Activated naive CD8-positive, alpha-beta T cell treated with anti-CD3 and anti-CD28 coated beads, Interleukin-2, amount 10 ng/mL, durations not matched to agents 7 days and 5 days (primary cell): ENCODE data around the gene ABCC2. TPM values are rescaled to one million over a fixed set of nuclear protein-coding genes. Genes with fewer than 3 reads are reported as not detected.
"Not testable (repeated sequence)": the region's sequence is repeated elsewhere in the genome, so short reads cannot be mapped to it uniquely, and the experiment has no call there.

Experiments
- ATAC-seq: fragments of 150-1000 bp; cut with Tn5 transposase; one replicate; pipeline ENCODE4 v1.10.0; 2021; ENCODE audit warnings: low read depth, moderate library complexity
- POLR2A ChIA-PET: fragments of 350-600 bp; sonication (Branson Sonifier 250); formaldehyde crosslinking; loops from one replicate; lab custom pipeline; 2021; ENCODE audit warnings: antibody characterized with exemption; lab: Charles Lee
- DNase-seq: peaks from one replicate; pipeline ENCODE4 v3.0.0; 2021
- H3K27ac Mint-ChIP-seq: one replicate; pipeline ENCODE4 v1.8.0; 2022; ENCODE audit warnings: mild to moderate bottlenecking, mixed read lengths
- H3K27me3 Mint-ChIP-seq: one replicate; pipeline ENCODE4 v1.8.0; 2022; ENCODE audit warnings: mild to moderate bottlenecking, moderate library complexity, mixed read lengths
- H3K36me3 Mint-ChIP-seq: one replicate; pipeline ENCODE4 v1.8.0; 2021; ENCODE audit warnings: mild to moderate bottlenecking, mixed read lengths
- H3K4me1 Mint-ChIP-seq: one replicate; pipeline ENCODE4 v1.8.0; 2021; ENCODE audit warnings: mixed read lengths
- H3K4me3 Mint-ChIP-seq: one replicate; pipeline ENCODE4 v1.8.0; 2022; ENCODE audit warnings: mild to moderate bottlenecking, moderate library complexity, mixed read lengths
- H3K9me3 Mint-ChIP-seq: one replicate; pipeline ENCODE4 v1.8.0; 2021; ENCODE audit warnings: mixed read lengths
- total RNA-seq, 2 experiments: library from RNA; stranded (reverse); gene quantifications; one replicate each; pipeline ENCODE4 v1.2.3, GENCODE V29; 2021

ABCC2 gene
- total RNA-seq, 2 experiments from 2014 or later, result 2.4 to 2.5 TPM

DNA sequence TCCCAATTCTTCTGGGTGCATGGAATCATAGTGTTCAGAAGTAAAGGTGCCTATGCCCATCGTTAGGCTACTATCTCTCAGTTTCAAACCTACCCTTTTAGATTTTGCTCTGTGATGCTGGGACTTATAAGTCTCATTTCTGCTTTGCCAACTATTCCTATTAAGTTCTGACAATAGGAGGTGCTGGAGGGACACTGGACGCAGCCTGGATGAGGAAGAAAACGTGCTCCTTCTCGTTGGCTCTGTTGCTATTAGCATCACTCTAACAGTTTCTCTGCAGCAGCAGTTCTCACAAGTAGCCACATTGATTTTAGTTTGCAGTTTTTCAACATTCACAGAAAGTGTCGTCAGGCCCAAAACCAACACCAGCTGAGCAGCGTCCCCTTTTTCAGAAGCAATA is 72.4 kb downstream of the ABCC2 start:
- DNase-seq (no peak), ATAC-seq (no peak)
- Mint-ChIP-seq H3K27ac (no peak overlapping the region), H3K36me3 (no peaks in the 10 kb centered on the region), H3K4me1 (no peaks in the 10 kb centered on the region), H3K9me3 (no peaks in the 10 kb centered on the region), H3K4me3 (no peak overlapping the region), H3K27me3 (no peaks in the 10 kb centered on the region)
- POLR2A ChIA-PET, result no interaction called here

GRCh38 chr10:99855479-99856071 is 73.1 kb downstream of the ABCC2 start:
- no peak overlapping the region for H3K27ac Mint-ChIP-seq
- peaks cover 3% of the 10 kb centered on the region for H3K27me3 Mint-ChIP-seq
- H3K4me1 Mint-ChIP-seq, result no peaks in the 10 kb centered on the region
- no peak for ATAC-seq
- H3K9me3 Mint-ChIP-seq, result no peaks in the 10 kb centered on the region
- no peaks in the 10 kb centered on the region for H3K36me3 Mint-ChIP-seq
- DNase-seq, result no peak
- H3K4me3 Mint-ChIP-seq, result no peak overlapping the region
- POLR2A ChIA-PET, result no interaction called here

GRCh38 chr10:99858849-99859248 is 76.4 kb downstream of the ABCC2 start:
- Mint-ChIP-seq H3K27ac (no peak overlapping the region), H3K36me3 (no peaks in the 10 kb centered on the region), H3K4me3 (no peak overlapping the region), H3K4me1 (no peaks in the 10 kb centered on the region), H3K9me3 (no peaks in the 10 kb centered on the region), H3K27me3 (peaks cover 13% of the 10 kb centered on the region)
- DNase-seq, result no peak
- POLR2A ChIA-PET, result no interaction called here
- ATAC-seq, result no peak

DNA sequence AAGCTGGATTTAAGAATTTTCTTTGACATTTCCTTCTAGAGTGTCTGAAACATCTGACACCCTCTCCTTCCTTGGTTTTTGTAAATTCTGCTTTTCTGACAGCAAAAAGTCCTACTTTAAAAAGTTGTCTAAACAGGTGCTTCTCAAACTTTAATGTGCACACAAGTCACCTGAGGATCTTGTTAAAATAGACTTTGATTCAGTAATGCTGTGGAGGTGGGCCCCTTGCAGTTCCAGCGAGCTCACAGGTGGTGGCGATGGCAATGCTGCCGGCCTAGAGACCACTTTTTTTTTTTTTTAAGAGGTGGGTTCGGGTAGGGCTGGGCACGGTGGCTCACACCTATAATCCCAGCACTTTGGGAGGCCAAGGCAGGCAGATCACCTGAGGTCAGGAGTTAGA is 77.1 kb downstream of the ABCC2 start:
- H3K27me3 Mint-ChIP-seq, result peaks cover 19% of the 10 kb centered on the region
- DNase-seq (no peak), ATAC-seq (no peak)
- no peak overlapping the region for H3K4me3 Mint-ChIP-seq
- peaks cover 1% of the 10 kb centered on the region for H3K36me3 Mint-ChIP-seq
- H3K27ac Mint-ChIP-seq, result no peak overlapping the region
- POLR2A ChIA-PET, result no interaction called here
- H3K4me1 Mint-ChIP-seq, result no peaks in the 10 kb centered on the region
- no peaks in the 10 kb centered on the region for H3K9me3 Mint-ChIP-seq

GRCh38 chr10:99860466-99860865 is 78.0 kb downstream of the ABCC2 start:
- Mint-ChIP-seq H3K9me3 (peaks cover 2% of the 10 kb centered on the region), H3K27me3 (peaks cover 26% of the 10 kb centered on the region), H3K4me3 (no peak overlapping the region), H3K4me1 (no peaks in the 10 kb centered on the region), H3K27ac (no peak overlapping the region), H3K36me3 (peaks cover 1% of the 10 kb centered on the region)
- POLR2A ChIA-PET, result interaction anchor here (0.6 to 1.0 kb wide), 2 partner anchors 10 to 134 kb away, joined by 3 to 4 read pairs; no protein-coding TSS in a partner anchor
- no peak for DNase-seq
- no peak for ATAC-seq

- ATAC-seq, H3K4me1 Mint-ChIP-seq, H3K4me3 Mint-ChIP-seq, H3K36me3 Mint-ChIP-seq, H3K27ac Mint-ChIP-seq, DNase-seq, POLR2A ChIA-PET: not testable (repeated sequence)
- Mint-ChIP-seq H3K9me3 (peaks cover 19% of the 10 kb centered on the region), H3K27me3 (peaks cover 57% of the 10 kb centered on the region)
Measured at GRCh38 chr10:99863535-99864240, 81.2 kb downstream of the ABCC2 start.

GRCh38 chr10:99867250-99867649 is 84.8 kb downstream of the ABCC2 start:
- Mint-ChIP-seq H3K27me3 (peaks cover 79% of the 10 kb centered on the region), H3K9me3 (peaks cover 19% of the 10 kb centered on the region)
- DNase-seq, H3K27ac Mint-ChIP-seq, H3K36me3 Mint-ChIP-seq, ATAC-seq, H3K4me3 Mint-ChIP-seq, POLR2A ChIA-PET, H3K4me1 Mint-ChIP-seq: not testable (repeated sequence)

DNA sequence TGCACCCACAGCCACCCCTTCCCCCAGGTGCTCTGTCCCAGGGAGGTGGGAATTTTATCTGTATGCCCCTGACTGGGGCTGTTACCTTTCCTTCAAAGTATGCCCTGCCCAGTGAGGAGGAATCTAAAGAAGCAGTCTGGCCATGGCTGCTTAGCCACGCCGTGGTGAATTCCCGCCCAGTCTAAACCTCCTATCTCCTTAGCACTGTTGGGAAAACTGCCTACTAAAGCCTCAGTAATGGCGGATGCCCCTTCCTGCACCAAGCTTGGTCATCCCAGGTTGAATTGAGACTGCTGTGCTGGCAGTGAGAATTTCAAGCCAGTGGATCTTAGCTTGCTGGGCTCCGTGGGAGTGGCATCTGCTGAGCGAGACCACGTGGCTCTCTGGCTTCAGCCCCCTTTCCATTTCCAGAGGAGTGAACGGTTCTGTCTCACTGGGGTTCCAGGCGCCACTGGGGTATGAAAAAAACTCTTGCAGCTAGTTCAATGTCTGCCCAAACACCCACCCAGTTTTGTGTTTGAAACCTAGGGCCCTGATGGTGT is 87.2 kb downstream of the ABCC2 start:
- Mint-ChIP-seq H3K9me3 (peaks cover 19% of the 10 kb centered on the region), H3K36me3 (peaks cover 6% of the 10 kb centered on the region), H3K27me3 (peaks cover 75% of the 10 kb centered on the region), H3K4me3 (peak overlapping the region; percentile 78), H3K27ac (no peak overlapping the region), H3K4me1 (peaks cover 7% of the 10 kb centered on the region)
- POLR2A ChIA-PET, result interaction anchor here (0.8 kb wide), 1 partner anchor 44 kb away, joined by 5 read pairs; no protein-coding TSS in a partner anchor
- DNase-seq (no peak), ATAC-seq (peak; percentile 24)

GRCh38 chr10:99870123-99870730 is 87.8 kb downstream of the ABCC2 start:
- Mint-ChIP-seq H3K27ac (peak overlapping the region; percentile 64), H3K4me3 (peak overlapping the region; percentile 78), H3K27me3 (peaks cover 71% of the 10 kb centered on the region), H3K9me3 (peaks cover 19% of the 10 kb centered on the region), H3K36me3 (peaks cover 7% of the 10 kb centered on the region), H3K4me1 (peaks cover 8% of the 10 kb centered on the region)
- peak; percentile 47 for DNase-seq
- POLR2A ChIA-PET, result interaction anchor here (0.8 kb wide), 2 partner anchors 10 to 43 kb away, joined by 3 to 5 read pairs; no protein-coding TSS in a partner anchor
- peak; percentile 89 for ATAC-seq

DNA sequence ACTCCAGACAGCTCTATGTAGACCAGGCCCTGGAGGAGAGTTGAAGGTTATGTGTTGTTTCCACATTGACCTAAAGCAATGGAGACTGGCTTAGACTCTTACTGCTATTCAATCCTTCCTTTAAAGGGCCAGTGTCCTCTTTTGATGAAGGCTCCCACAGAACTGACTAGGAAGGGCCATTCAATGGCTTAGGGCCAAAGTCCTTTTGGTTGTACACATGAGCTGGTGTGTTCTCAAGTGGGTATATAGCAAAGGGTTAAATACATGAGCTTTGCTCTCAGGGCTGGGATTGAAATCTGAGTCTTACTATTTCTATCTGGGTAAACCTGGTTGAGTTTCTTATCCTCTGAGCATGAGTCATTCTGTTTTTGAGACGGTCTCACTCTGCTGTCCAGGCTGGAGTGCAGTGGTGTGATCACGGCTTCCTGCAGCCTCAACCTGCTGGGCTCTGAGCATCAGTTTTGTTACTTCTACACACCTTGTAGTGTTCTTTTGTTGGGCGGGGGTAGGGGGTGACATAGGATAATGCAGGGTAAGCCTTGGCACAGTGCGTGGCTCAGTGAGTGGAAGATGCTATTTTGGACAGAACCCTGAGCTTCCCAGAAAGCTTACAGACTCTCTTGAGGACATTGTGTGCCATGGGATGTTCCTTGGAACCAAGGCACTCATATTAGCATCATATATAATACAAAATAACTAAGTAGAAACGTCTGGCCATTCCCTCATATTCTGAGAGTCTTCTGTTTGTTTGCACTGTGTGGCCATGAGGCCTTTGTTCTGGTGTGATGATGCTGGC is 90.1 kb downstream of the ABCC2 start:
- peaks cover 7% of the 10 kb centered on the region for H3K36me3 Mint-ChIP-seq
- peaks cover 8% of the 10 kb centered on the region for H3K4me1 Mint-ChIP-seq
- no peak overlapping the region for H3K27ac Mint-ChIP-seq
- no peak overlapping the region for H3K4me3 Mint-ChIP-seq
- H3K9me3 Mint-ChIP-seq, result peaks cover 3% of the 10 kb centered on the region
- no peak for ATAC-seq
- POLR2A ChIA-PET, result no interaction called here
- DNase-seq, result no peak
- peaks cover 50% of the 10 kb centered on the region for H3K27me3 Mint-ChIP-seq

DNA sequence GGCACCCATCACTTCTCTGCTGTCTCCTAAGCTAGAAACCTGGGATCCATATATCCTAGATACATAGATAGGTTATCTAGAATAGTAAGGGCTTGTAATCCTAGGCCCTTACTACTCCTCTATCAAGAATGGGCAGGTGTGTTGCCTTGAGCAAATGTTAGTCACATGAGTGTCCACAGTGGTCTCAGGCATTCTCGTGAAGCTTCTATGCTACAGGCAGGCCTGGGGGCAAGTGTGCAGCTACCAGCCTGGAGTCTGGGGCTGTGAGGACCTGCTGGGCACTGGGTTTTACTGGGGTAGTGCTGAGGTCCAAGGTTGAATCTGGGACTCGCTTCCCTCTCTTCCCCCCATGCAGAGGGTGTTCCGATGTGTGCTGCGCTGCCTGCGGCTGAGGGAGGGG is 91.4 kb downstream of the ABCC2 start:
- POLR2A ChIA-PET, result no interaction called here
- no peak overlapping the region for H3K27ac Mint-ChIP-seq
- no peak overlapping the region for H3K4me3 Mint-ChIP-seq
- peaks cover 17% of the 10 kb centered on the region for H3K36me3 Mint-ChIP-seq
- no peak for DNase-seq
- peaks cover 14% of the 10 kb centered on the region for H3K4me1 Mint-ChIP-seq
- peaks cover 37% of the 10 kb centered on the region for H3K27me3 Mint-ChIP-seq
- no peak for ATAC-seq
- H3K9me3 Mint-ChIP-seq, result no peaks in the 10 kb centered on the region

DNA sequence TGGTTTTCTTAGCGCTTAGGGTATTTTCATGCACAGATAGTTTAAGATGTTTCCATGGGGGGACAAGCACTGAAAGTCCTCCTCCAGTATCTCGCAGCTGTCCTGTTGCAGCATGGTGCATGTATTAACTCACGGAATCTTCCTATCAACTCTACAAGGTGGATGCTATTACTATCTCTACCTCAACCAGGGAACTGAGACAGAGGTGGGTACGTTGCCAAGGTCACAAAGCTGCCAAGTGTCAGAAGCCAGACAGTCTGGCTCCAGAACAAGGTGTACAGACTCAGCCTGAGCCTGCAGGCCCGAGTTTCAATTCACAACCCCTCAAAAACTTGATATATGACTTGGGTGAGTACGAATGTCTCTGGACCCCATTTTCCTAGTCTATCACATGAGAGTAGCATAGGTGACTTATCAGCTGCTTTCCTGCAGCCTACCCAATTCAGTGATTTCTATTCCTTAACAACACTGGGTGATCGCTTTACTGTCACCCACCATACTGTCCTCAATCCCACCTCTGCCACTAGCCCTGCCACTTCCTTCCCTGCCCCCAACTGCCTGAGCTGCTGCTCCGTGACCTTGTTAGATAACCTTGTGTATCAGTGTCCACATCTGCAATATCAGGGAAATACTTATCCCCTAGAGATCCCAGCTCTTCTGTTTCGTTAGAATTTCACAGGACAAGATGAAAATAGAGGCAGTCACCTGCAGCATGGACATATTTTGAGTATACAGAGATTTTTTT is 92.1 kb downstream of the ABCC2 start:
- H3K4me1 Mint-ChIP-seq, result peaks cover 14% of the 10 kb centered on the region
- POLR2A ChIA-PET, result no interaction called here

More for the DNA sequence above, 92.1 kb downstream of the ABCC2 start:
- Mint-ChIP-seq H3K27ac (no peak overlapping the region), H3K36me3 (peaks cover 19% of the 10 kb centered on the region), H3K4me3 (no peak overlapping the region), H3K9me3 (no peaks in the 10 kb centered on the region), H3K27me3 (peaks cover 31% of the 10 kb centered on the region)
- ATAC-seq, result no peak
- no peak for DNase-seq
